D341Med (cell line): ENCODE measurements around the gene SDHAF3.
"Not testable (repeated sequence)": the region's sequence is repeated elsewhere in the genome, so short reads cannot be mapped to it uniquely, and the experiment has no call there.

Experiments
- DNase-seq: peaks from one replicate; pipeline ENCODE4 v3.0.0; 2012; ENCODE audit warnings: low spot score

The SDHAF3 gene

GRCh38 chr7:97117372-97118188 is at the start of gene SDHAF3:
Gene SDHAF3, plus strand, starts transcription at chr7:97117698. Its CDS starts 26 bp downstream, at chr7:97117724.
- DNase-seq = peak; percentile 95

DNA sequence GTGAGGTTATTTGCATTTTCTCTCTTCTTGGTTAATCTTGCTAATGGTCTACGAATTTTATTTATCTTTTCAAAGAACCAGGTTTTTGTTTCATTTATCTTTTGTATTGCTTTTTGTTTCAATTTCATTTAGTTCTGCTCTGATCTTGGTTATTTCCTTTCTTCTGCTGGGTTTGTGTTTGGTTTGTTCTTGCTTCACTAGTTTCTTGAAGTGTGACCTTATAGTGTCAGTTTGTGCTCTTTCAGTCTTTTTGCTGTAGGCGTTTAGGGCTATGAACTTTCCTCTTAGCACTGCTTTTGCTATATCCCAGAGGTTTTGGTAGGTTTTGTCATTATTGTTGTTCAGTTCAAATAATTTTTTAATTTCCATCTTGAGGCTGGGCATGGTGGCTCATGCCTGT is 45.5 kb upstream of the SDHAF3 start:
- not testable (repeated sequence) for DNase-seq

- no peak for DNase-seq
Observed at GRCh38 chr7:97075928-97076327, 41.6 kb upstream of the SDHAF3 start.

- DNase-seq = no peak
Observed at GRCh38 chr7:97078023-97078969, 39.2 kb upstream of the SDHAF3 start.

- DNase-seq = no peak
Observed at GRCh38 chr7:97079300-97079699, 38.2 kb upstream of the SDHAF3 start.

DNA sequence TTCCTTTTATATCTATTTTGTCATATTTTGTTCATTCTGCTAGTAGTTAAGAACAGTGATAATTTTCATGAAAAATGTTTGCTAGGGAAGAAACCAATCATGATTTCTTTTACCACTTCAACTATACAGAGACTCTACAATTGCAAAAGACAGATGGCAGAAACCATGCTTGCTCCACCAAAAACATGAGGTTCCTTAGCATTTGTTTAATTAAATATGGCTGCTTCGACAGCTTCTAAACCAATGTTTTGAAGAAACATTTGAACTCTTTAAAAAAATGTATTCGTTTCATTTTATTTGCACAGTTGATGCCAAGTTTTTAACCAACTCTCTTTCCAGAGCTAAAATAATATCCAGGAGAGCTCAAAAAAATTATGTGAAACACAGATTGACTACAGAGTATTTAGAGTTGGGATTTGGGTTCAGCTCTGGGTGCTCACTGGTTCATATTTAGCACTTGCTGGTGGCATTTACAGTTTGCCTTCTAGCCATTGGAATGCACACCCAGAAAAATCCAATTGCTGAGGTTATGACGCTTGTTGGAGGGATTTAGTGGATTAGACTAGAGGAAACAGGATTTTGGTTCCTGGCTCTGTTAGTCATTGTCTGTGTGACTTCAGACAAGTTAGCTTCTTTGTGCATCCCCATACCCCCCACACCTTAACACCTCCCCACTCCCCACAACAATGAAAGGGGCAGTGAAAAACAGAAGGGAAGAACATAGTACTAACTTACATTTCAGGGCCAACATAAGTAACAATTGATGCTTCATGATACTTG is 35.8 kb upstream of the SDHAF3 start:
- DNase-seq = no peak

GRCh38 chr7:97088364-97088763 is 29.1 kb upstream of the SDHAF3 start:
- DNase-seq = no peak

GRCh38 chr7:97089771-97090170 is 27.7 kb upstream of the SDHAF3 start:
- DNase-seq = no peak

DNA sequence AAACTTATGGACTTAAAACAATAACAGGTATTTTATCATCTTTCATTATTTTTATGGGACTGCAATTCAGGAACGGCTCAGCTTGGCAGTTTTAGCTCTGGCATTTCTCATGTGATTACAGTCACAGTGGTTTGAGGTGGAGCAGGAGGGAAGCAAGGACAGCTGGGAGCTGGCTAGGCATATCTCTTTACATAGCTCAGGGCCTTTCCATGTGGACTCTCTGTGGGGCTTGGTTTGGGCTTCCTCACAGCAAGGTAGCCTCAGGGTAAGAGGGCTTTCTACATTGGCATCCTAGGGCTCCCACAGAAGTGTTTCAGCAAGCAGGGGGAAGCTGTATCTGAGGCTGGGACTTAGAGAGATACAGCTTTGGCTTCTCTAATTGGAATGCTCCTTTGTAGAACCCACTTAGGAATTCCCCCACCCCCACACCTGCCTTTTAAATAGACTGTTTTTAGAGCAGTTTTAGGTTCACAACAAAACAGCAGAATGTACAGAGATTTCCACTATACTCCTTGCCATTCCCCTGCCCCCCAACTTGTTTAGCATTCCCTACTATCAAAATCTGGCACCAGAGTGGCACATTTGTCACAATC is 26.6 kb upstream of the SDHAF3 start:
- no peak for DNase-seq

DNA sequence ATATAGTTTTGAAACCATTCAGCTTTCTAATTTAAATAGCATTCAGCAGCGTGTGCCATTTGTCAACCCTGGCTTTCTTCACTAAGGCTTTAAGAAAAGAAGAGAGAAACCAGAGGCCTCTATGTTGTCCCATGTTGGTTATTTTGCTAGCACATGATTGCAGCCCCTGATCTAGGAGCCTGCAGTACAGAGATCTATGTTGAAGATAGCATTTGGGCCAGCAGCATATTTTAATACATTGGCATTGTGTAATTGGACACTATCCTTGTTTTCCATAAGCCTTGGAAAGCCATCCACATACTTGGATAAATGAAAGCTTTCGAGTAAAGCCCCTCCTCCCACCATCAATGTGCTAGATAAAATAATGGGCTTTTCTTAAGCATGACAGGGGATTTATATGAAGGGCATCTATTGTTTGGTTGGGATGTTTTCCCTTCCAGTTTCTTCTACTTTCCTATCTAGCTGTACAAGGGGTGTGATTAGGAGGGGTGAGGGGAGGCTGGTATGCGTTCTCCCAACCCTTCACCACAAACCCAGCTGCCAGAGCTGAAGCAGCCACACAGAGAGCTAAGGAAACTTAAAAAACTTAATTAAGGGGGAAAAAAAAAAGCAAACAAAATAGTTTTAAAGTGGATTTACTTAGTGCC is 23.1 kb upstream of the SDHAF3 start:
- DNase-seq = no peak

DNA sequence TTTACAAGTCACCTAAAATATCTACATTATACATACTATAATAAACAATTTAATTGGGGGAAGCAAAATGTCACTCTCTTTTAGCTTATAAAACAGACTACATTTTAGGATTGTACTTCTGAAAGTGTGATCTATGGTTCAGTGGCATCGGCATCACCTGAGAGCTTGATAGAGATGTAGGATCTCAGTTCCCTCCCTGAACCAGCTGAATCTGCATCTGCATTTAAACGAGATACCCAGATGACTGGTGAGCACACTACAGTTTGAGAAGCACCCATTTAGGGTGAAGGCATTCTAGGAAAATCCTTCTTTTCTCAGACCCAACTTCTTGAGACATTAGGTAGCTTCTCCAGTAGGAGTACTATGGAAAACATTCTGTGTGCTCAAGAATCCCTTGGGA is 21.5 kb upstream of the SDHAF3 start:
- DNase-seq = no peak

DNA sequence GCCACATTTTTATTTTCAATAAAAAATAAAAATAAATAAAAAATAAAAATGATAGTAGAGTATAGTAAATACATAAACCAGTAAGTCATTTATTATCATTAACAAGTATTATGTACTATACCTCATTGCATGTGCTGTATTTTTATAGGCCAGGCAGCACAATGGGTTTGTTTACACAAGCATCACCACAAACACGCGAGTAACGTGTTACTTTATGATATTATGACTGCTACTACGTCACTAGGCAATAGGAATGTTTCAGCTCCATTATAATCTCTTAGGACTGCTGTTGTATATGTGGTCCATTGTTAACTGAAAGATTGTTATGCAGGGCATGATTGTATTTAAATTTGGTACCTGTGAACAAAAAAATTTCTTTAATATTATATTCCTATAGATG is 20.8 kb upstream of the SDHAF3 start:
- no peak for DNase-seq

DNA sequence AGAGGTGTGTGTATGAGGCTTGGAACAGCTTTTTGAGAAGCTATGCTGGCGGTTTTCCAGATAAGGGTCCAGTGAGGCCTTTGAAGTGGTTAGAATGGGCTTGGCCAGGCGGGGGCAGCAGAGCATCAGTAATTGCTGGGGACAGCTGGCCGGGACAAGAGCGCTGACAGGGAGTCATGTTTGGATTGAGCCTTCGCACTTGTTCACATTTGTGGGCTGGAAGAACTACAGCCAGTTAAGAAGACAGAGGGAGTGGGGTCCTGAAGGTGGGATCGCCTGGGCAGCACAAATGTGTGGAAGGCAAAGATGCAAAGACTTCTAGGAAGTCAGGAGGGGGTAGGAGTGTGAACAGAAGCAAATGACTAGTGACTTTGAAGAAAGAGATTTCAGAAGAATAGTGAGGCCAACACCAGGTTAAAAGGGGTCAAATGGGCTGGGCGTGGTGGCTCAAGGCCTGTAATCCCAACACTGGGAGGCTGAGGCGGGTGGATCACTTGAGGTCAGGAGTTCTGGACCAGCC is 12.7 kb upstream of the SDHAF3 start:
- peak; percentile 84 for DNase-seq

GRCh38 chr7:97107192-97107800 is 10.2 kb upstream of the SDHAF3 start:
- DNase-seq = no peak

DNA sequence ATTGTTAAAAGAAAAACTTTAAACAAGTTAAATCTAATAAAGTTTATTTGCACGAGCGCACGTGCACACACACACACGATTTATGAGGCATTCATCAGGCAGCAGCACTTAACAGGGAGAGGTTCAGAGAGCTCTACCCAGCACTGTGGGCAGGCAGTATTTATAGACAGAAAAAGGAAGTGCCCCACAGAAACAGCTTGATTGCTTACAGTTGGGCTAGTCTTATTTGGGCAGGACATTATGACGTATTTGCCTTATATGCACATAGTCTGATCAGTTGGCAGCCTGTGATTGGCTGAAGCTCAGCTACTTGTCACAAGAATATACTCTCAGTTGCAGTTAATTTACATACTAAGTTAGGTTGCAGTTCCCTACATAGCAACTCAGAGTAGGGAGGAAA is 1.2 kb upstream of the SDHAF3 start:
- DNase-seq = no peak

DNA sequence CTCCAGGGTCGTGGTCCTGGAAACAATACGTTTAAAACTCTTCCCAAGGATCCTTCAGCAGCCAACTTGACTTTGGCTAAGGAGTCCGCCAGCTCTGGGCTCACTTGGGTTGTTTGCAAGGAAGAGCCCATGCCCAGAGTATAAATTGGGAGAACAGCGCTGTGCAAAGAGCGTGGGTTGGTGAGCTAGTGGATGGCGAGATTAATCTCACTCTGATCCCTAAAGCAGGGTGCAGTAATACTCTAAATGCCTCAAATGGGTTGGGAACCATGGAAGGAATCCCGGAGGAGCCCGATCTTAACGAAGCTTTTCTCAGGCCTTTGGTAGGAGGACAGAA is 495 bp upstream of the SDHAF3 start:
- no peak for DNase-seq

DNA sequence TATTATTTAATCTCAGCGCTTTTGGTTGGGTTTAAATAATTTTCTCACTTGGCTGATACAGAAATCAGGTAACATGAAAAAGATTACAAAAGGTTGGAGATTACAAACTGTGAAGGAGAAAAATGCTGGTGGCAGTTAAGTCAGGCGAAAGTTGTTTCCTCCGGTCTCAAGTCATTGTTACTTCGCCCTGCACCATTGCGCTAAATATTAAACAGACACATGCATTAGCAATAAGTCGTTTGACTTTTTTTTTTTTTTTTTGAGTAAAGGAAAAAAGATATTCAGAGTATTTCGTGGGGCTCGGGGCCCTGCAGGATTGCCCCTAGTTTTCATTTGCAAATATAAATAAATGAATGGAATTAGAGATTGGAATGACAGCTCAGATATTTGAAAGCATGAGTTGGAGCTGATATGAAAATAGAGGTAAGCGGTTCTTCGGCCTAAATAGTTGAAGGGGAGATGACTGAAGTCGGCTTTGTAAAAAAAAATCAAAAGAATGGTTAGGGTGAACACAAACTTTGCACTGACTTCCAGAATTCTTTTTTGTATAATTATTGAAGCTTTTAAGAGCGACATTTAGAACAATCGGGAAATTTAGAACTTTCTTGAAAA is 914 bp downstream of the SDHAF3 start:
- no peak for DNase-seq

DNA sequence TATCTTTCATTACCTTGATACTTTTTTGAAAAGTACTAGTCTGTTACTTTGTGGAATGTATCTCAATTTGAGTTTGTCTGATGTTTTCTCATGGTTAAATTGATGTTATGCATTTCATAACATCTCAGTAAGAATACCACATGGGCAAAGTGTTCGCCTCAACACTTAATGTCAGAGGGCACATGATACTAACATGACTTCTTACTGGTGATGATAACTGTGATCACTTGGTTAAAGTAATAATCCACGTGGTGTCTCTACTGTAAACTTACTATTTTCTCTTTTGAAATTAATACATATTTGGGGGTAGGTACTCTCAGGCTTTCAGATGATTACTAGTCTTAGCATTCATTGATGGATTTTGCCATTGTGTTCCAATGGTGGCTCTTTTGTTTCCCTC is 2.2 kb downstream of the SDHAF3 start:
- DNase-seq = no peak

- DNase-seq = no peak
Observed at GRCh38 chr7:97120713-97121457, 3.4 kb downstream of the SDHAF3 start.

GRCh38 chr7:97123115-97123514 is 5.6 kb downstream of the SDHAF3 start:
- not testable (repeated sequence) for DNase-seq
